ENCODE results near the gene SRP68.

- TF ChIP-seq POLR2A (IDR thresholded peaks at IDR 0.05; ENCODE audit: low read length) (no peak), GATA1 (IDR thresholded peaks at IDR 0.05; ENCODE audit: low read depth, low read length) (no peak)
Measured at GRCh38 chr17:76004750-76005262, 67.5 kb downstream of the SRP68 start.

All from erythroblast (primary cell).